ENCODE measurements around the gene EYA3. TPM values are rescaled to one million over a fixed set of nuclear protein-coding genes. Genes with fewer than 3 reads are reported as not detected.
A peak's percentile ranks its signal among the peaks of the same experiment; 100 is the strongest.

Gene EYA3
- total RNA-seq, 1 experiment from 2014 or later = 29.4 TPM

DNA sequence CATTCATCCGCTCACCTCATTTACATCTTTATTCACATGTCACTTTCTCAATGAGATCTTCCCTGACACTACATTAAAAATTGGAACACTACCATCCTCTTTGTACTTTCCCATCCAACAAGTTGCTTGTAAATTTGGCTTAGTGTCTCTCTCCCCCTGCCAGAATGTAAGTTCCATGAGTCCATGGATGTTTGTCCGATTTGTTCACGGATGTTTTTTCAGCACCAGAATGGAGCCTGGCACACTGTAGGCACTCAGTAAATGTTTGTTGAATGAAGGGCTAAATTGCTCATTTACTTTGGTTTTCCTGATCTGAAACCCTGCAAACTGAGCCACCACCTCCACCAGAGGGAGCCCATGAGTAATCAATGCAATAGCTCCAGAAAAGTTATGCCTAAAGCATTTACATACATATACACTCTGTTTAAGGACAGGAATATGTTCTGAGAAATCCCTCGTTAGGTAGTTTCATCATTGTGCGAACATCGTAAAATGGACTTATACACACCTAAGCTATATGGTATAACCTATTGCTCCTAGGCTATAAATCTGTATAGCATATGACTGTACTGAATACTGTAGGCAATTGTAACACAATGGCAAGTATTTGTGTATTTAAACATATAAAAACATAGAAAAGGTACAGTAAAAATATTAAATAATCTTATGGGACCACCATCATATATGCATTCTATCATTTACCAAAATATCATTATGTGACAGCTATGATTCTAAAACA, 2.8 kb upstream of the EYA3 start:
- ATAC-seq (no peak), DNase-seq (ENCODE audit: low spot score) (peak; percentile 80)
- Mint-ChIP-seq H3K36me3 (no peaks in the 10 kb centered on the region), H3K27me3 (ENCODE audit: low read depth) (no peaks in the 10 kb centered on the region), H3K27ac (peak overlapping the region; percentile 77; the same call in 1 of the 2 replicates), H3K4me1 (peaks cover 10% of the 10 kb centered on the region), H3K4me3 (peak overlapping the region; percentile 0; the same call in 1 of the 2 replicates), H3K9me3 (no peaks in the 10 kb centered on the region)
- POLR2A ChIA-PET = interaction anchor here (1.6 kb wide), 1 partner anchor 14 kb away, joined by 5 read pairs; no protein-coding TSS in a partner anchor
- CTCF ChIA-PET = interaction anchor here (0.6 to 3.6 kb wide), 40 partner anchors 9 to 823 kb away, joined by 3 to 50 read pairs (median 5); partner anchors contain the start of genes ATP5IF1, EPB41, STX12 and XKR8
- TF ChIP-seq SMAD3 (CRISPR knock-in tag; IDR thresholded peaks at IDR 0.05; ENCODE audit: borderline replicate concordance) = no peak
- TF ChIP-seq, protein P1, sequence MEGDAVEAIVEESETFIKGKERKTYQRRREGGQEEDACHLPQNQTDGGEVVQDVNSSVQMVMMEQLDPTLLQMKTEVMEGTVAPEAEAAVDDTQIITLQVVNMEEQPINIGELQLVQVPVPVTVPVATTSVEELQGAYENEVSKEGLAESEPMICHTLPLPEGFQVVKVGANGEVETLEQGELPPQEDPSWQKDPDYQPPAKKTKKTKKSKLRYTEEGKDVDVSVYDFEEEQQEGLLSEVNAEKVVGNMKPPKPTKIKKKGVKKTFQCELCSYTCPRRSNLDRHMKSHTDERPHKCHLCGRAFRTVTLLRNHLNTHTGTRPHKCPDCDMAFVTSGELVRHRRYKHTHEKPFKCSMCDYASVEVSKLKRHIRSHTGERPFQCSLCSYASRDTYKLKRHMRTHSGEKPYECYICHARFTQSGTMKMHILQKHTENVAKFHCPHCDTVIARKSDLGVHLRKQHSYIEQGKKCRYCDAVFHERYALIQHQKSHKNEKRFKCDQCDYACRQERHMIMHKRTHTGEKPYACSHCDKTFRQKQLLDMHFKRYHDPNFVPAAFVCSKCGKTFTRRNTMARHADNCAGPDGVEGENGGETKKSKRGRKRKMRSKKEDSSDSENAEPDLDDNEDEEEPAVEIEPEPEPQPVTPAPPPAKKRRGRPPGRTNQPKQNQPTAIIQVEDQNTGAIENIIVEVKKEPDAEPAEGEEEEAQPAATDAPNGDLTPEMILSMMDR (IDR thresholded peaks at IDR 0.05) = peak; percentile 67

DNA sequence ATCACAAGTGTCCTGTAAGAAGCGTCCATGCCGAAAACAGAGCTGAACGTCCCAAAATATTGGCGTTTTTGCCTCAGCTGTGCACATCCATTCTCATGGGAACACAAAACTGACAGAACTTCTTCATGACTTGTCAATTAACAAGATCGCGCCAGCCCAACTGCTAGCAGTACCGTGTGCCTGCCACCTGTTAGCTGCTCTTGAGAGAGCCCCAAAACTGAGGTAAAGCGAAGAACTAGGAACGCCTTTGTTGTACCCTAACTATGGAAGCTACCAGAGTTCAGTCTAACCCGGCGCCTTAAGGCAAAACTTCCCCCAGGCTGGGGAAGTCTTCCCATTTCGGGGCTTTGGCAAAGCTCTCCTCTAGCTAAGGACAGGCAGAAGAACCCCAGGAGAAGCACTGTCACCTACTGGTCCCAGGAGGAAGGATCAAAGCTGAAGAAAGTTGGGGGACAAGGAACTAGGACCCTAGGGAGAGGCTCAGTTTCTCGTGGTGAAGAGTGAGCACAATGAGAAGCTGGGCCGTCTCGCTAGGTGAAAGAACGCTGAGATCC, 719 bp downstream of the EYA3 start:
- POLR2A ChIA-PET = interaction anchor here (1.2 kb wide), 1 partner anchor 128 kb away, joined by 4 read pairs; the partner anchor contains the start of gene XKR8
- CTCF ChIA-PET = interaction anchor here (0.8 to 3.7 kb wide), 8 partner anchors 9 to 230 kb away, joined by 3 to 24 read pairs (median 4); no protein-coding TSS in a partner anchor

DNA sequence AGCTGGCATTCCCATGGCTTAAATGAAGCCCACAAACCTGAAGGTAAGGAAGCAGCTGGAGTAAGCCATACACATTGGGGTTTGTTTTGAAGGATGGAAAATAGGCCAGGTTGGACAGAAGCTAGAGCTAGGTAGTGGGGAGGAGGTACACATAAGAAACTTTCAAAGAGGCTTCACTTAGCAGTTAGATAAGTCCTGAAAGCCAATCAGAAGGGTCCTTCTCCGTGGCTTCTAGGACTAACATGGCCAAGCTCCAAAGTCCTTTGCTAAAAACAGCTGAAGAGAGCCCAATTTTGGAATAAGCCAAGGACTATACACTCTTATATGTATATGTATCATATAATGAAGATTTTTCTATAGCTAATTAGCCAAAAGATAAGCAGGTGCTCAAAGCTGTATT, 1.8 kb downstream of the EYA3 start:
- ChIA-PET POLR2A (interaction anchor here (0.7 kb wide), 1 partner anchor 49 kb away, joined by 3 read pairs; no protein-coding TSS in a partner anchor), CTCF (interaction anchor here (3.7 kb wide), 1 partner anchor 122 kb away, joined by 24 read pairs; no protein-coding TSS in a partner anchor)
- ATAC-seq = no peak
- H3K4me1 Mint-ChIP-seq = peaks cover 10% of the 10 kb centered on the region
- DNase-seq (ENCODE audit: low spot score) = no peak
- no peaks in the 10 kb centered on the region for H3K9me3 Mint-ChIP-seq
- no peaks in the 10 kb centered on the region for H3K36me3 Mint-ChIP-seq
- H3K27me3 Mint-ChIP-seq (ENCODE audit: low read depth) = no peaks in the 10 kb centered on the region
- no peak overlapping the region for H3K27ac Mint-ChIP-seq
- H3K4me3 Mint-ChIP-seq = peak overlapping the region; percentile 96
- TF ChIP-seq RELA (CRISPR knock-in tag; IDR thresholded peaks at IDR 0.05; ENCODE audit: borderline replicate concordance) (no peak), CREB1 (CRISPR knock-in tag; IDR thresholded peaks at IDR 0.05) (no peak), ELF4 (CRISPR knock-in tag; IDR thresholded peaks at IDR 0.05; ENCODE audit: low read depth) (no peak), SOX15 (CRISPR knock-in tag; IDR thresholded peaks at IDR 0.05) (no peak), ZNF138 (CRISPR knock-in tag; conservative IDR thresholded peaks at IDR 0.05) (no peak), ZNF416 (CRISPR knock-in tag; IDR thresholded peaks at IDR 0.05) (no peak), ATF1 (CRISPR knock-in tag; IDR thresholded peaks at IDR 0.05) (no peak), EMX1 (CRISPR knock-in tag; IDR thresholded peaks at IDR 0.05) (no peak)
- TF ChIP-seq, protein P2, sequence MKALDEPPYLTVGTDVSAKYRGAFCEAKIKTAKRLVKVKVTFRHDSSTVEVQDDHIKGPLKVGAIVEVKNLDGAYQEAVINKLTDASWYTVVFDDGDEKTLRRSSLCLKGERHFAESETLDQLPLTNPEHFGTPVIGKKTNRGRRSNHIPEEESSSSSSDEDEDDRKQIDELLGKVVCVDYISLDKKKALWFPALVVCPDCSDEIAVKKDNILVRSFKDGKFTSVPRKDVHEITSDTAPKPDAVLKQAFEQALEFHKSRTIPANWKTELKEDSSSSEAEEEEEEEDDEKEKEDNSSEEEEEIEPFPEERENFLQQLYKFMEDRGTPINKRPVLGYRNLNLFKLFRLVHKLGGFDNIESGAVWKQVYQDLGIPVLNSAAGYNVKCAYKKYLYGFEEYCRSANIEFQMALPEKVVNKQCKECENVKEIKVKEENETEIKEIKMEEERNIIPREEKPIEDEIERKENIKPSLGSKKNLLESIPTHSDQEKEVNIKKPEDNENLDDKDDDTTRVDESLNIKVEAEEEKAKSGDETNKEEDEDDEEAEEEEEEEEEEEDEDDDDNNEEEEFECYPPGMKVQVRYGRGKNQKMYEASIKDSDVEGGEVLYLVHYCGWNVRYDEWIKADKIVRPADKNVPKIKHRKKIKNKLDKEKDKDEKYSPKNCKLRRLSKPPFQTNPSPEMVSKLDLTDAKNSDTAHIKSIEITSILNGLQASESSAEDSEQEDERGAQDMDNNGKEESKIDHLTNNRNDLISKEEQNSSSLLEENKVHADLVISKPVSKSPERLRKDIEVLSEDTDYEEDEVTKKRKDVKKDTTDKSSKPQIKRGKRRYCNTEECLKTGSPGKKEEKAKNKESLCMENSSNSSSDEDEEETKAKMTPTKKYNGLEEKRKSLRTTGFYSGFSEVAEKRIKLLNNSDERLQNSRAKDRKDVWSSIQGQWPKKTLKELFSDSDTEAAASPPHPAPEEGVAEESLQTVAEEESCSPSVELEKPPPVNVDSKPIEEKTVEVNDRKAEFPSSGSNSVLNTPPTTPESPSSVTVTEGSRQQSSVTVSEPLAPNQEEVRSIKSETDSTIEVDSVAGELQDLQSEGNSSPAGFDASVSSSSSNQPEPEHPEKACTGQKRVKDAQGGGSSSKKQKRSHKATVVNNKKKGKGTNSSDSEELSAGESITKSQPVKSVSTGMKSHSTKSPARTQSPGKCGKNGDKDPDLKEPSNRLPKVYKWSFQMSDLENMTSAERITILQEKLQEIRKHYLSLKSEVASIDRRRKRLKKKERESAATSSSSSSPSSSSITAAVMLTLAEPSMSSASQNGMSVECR (CRISPR knock-in tag; IDR thresholded peaks at IDR 0.05; ENCODE audit: borderline replicate concordance) = no peak
- TF ChIP-seq, protein P3, sequence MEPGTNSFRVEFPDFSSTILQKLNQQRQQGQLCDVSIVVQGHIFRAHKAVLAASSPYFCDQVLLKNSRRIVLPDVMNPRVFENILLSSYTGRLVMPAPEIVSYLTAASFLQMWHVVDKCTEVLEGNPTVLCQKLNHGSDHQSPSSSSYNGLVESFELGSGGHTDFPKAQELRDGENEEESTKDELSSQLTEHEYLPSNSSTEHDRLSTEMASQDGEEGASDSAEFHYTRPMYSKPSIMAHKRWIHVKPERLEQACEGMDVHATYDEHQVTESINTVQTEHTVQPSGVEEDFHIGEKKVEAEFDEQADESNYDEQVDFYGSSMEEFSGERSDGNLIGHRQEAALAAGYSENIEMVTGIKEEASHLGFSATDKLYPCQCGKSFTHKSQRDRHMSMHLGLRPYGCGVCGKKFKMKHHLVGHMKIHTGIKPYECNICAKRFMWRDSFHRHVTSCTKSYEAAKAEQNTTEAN (CRISPR knock-in tag; IDR thresholded peaks at IDR 0.05) = no peak

More for the DNA sequence above, 719 bp downstream of the EYA3 start:
- H3K36me3 Mint-ChIP-seq = no peaks in the 10 kb centered on the region
- DNase-seq (ENCODE audit: low spot score) (no peak), ATAC-seq (no peak)
- H3K4me3 Mint-ChIP-seq = peak overlapping the region; percentile 96
- no peaks in the 10 kb centered on the region for H3K9me3 Mint-ChIP-seq
- H3K4me1 Mint-ChIP-seq = peaks cover 10% of the 10 kb centered on the region
- TF ChIP-seq, protein P4, sequence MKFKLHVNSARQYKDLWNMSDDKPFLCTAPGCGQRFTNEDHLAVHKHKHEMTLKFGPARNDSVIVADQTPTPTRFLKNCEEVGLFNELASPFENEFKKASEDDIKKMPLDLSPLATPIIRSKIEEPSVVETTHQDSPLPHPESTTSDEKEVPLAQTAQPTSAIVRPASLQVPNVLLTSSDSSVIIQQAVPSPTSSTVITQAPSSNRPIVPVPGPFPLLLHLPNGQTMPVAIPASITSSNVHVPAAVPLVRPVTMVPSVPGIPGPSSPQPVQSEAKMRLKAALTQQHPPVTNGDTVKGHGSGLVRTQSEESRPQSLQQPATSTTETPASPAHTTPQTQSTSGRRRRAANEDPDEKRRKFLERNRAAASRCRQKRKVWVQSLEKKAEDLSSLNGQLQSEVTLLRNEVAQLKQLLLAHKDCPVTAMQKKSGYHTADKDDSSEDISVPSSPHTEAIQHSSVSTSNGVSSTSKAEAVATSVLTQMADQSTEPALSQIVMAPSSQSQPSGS (CRISPR knock-in tag; IDR thresholded peaks at IDR 0.05; ENCODE audit: borderline replicate concordance, low read depth) = no peak
- TF ChIP-seq, protein P5, sequence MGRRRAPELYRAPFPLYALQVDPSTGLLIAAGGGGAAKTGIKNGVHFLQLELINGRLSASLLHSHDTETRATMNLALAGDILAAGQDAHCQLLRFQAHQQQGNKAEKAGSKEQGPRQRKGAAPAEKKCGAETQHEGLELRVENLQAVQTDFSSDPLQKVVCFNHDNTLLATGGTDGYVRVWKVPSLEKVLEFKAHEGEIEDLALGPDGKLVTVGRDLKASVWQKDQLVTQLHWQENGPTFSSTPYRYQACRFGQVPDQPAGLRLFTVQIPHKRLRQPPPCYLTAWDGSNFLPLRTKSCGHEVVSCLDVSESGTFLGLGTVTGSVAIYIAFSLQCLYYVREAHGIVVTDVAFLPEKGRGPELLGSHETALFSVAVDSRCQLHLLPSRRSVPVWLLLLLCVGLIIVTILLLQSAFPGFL (CRISPR knock-in tag; IDR thresholded peaks at IDR 0.05; ENCODE audit: borderline replicate concordance) = no peak
- TF ChIP-seq, protein P6, sequence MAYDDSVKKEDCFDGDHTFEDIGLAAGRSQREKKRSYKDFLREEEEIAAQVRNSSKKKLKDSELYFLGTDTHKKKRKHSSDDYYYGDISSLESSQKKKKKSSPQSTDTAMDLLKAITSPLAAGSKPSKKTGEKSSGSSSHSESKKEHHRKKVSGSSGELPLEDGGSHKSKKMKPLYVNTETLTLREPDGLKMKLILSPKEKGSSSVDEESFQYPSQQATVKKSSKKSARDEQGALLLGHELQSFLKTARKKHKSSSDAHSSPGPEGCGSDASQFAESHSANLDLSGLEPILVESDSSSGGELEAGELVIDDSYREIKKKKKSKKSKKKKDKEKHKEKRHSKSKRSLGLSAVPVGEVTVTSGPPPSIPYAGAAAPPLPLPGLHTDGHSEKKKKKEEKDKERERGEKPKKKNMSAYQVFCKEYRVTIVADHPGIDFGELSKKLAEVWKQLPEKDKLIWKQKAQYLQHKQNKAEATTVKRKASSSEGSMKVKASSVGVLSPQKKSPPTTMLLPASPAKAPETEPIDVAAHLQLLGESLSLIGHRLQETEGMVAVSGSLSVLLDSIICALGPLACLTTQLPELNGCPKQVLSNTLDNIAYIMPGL (CRISPR knock-in tag; IDR thresholded peaks at IDR 0.05) = 0 out of 2 replicates have a peak, but pooled peaks have one; percentile 8
- no peaks in the 10 kb centered on the region for H3K27me3 Mint-ChIP-seq (ENCODE audit: low read depth)
- peak overlapping the region; percentile 100 for H3K27ac Mint-ChIP-seq

All from WTC11 (cell line).